HG02623 (cell line): ENCODE measurements around the gene TRIM72.
"Not testable (repeated sequence)": the region's sequence is repeated elsewhere in the genome, so short reads cannot be mapped to it uniquely, and the experiment has no call there.

Experiments
- ATAC-seq: cut with Tn5 transposase; IDR thresholded peaks from one replicate; pipeline ENCODE4 v1.9.1; 2021; ENCODE audit warnings: moderate library complexity; ENCODE audit not compliant: unreplicated experiment

TRIM72 gene

DNA sequence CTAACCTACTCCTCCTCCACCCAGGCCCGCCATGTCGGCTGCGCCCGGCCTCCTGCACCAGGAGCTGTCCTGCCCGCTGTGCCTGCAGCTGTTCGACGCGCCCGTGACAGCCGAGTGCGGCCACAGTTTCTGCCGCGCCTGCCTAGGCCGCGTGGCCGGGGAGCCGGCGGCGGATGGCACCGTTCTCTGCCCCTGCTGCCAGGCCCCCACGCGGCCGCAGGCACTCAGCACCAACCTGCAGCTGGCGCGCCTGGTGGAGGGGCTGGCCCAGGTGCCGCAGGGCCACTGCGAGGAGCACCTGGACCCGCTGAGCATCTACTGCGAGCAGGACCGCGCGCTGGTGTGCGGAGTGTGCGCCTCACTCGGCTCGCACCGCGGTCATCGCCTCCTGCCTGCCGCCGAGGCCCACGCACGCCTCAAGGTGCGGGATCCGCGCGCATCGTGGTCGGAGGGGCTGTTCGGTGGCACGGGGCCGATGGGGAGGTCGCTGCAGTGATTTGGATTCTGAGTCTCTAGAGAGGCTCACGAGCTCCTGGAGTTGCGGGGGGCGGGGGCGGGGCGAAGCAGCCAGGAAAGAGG lies 878 bp downstream of the TRIM72 start:
- no peak for ATAC-seq

DNA sequence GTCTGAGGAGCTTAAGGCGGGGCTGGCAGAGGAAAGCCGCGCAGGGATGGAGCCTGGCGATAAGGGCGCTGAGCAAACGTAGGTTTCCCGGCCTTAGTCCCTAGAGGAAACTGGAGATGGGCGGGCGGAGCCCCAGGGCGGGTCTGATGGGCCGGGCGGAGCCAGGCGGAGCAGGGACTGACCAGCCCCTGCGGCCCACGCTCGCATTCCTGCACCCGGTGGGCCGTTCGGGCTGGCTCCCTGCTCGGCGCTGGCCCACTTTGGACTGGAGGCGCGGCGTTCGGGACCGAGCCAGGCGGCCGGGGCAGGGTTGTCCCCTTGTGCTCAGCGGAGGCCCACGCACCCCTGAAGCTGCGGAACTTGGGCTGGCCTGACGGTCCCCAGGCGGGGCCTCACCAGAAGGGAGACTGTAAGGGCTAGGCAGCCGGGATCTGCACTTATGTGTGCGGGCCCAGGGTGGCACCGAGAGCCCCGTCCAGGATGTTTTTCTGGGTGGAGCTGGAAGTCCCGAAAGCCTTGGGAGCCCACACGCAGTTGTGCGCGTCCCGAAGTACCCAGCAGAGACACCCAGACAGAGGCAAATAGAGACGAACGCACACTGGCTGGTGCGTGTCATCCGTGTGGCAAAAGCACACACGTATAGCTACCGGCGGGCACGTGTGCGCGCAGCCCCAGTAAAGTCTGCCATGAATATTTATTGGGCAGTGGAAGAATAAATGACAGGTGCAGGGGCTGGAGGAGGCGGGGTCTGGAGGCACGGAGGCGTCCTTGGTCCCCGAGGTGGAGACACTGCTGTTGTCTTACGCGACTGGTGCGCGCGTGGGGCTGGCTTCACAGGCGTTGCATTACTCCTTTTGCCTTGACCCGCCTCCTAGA lies 1.6 kb downstream of the TRIM72 start:
- ATAC-seq = no peak

DNA sequence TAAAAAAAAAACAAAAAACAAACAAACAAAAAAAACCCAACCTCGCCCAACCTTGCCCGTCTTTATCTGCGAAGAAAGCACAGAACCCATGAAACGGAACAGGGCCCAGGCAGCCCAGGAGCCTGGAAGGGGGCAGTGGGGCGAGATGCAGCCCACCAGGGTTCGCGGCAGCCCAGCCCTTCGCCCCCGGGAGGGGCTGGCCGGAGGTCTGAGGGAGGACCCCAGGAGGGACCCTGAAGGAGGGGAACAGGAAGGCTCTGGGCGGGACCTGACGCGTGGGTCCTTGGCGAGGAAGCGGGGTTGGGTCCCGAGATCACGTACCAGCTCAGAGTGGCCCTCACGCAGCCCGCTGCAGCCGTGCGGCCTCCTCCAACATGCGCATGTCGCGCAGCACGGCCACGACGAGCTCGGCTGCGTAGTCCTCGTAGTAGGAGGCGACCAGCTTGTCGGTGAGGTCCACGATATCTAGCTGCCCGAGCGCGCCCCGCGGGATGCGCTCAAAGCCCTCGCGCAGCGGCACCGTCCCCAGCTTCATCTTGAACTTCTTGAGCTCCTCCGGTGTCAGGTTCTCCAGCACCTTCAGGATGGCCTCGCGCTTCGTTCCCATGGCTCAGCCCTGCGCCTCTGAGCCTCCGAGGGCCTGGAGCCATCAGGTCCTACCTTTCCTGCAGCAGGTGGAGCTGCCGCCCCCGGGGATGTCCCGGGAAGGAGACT lies 2.7 kb downstream of the TRIM72 start, which contains the start of gene PYDC1:
PYDC1 (minus strand) TSS at position 714 of the 714 bp plus-strand sequence; CDS start at position 607, 107 bp downstream.
- ATAC-seq = no peak

DNA sequence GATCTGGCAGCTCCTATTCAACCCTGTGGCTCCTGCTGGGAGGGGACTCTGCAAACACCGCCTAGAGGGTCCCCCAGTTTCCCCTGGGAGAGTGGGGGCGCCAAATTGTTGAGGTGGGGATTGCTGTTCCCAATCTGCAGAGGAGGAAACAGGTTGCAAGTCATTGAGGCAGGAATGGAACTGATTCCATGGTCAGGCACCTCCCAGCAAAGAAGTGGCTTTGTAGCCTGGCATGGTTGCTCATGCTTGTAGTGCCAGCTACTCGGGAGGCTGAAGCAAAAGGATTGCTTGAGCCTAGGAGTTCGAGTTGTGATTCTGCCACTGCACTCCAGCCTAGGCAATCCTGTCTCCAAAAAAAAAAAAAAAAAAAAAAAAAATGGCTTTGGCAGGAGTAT lies 3.2 kb downstream of the TRIM72 start:
- no peak for ATAC-seq

DNA sequence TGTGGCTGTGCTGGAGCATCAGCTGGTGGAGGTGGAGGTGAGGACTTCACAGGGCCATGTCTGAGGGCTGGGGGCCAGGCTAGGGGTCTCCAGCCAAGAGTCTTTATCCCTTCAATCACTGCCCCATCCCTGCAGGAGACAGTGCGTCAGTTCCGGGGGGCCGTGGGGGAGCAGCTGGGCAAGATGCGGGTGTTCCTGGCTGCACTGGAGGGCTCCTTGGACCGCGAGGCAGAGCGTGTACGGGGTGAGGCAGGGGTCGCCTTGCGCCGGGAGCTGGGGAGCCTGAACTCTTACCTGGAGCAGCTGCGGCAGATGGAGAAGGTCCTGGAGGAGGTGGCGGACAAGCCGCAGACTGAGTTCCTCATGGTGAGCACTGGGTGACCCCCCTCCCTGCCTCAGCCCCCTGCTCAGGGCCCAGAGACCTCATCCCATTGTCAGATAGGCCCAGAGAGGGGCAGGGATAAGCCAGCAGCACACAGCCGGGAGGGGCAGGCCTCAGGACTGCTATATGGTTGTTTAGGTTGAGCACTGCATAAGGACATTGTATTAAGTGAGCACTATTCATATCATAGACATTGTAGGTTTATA lies 5.3 kb downstream of the TRIM72 start:
- no peak for ATAC-seq

DNA sequence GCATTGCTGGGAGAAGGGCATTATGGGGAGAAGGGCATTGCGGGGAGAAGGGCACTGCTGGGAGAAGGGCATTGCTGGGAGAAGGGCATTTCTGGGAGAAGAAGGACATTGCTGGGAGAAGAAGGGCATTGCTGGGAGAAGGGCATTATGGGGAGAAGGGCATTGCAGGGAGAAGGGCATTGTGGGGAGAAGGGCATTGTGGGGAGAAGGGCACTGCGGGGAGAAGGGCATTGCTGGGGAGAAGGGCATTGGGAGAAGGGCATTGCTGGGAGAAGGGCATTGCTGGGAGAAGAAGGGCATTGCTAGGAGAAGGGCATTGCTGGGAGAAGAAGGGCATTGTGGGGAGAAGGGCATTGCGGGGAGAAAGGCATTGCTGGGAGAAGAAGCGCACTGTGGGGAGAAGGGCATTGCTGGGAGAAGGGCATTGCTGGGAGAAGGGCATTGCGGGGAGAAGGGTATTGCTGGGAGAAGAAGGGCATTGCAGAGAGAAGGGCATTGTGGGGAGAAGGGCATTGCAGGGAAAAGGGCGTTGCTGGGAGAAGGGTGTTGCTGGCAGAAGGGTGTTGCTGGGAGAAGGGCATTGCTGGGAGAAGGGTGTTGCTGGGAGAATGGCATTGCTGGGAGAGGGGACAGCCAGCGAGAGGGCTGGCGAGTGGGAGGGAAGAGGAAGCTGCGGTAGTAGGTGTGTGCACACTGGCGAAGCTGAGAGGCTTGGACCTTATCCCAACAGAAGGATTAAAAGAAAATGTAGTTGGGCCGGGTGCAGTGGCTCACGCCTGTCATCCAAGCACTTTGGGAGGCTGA lies 7.6 kb downstream of the TRIM72 start:
- ATAC-seq = no peak

DNA sequence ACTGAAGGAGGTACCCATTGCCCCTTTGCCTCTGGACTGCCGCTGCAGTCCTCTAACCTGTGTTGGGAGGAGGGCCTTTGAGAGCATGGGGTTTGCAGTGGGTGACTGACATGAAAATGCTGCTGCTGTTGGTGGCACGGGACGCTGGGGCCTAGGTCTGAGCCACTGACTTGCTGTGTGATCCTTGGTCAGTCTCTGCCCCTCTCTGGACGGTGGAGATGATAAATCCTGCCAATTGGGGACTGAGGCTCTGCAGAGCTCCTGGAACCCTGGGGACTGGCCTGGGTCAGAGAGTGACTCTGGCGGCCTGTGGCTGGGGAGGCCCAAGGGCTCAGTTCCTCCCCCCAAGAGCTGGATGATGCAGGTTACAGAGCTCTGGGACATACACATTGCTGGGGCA lies 9.1 kb downstream of the TRIM72 start:
- no peak for ATAC-seq

DNA sequence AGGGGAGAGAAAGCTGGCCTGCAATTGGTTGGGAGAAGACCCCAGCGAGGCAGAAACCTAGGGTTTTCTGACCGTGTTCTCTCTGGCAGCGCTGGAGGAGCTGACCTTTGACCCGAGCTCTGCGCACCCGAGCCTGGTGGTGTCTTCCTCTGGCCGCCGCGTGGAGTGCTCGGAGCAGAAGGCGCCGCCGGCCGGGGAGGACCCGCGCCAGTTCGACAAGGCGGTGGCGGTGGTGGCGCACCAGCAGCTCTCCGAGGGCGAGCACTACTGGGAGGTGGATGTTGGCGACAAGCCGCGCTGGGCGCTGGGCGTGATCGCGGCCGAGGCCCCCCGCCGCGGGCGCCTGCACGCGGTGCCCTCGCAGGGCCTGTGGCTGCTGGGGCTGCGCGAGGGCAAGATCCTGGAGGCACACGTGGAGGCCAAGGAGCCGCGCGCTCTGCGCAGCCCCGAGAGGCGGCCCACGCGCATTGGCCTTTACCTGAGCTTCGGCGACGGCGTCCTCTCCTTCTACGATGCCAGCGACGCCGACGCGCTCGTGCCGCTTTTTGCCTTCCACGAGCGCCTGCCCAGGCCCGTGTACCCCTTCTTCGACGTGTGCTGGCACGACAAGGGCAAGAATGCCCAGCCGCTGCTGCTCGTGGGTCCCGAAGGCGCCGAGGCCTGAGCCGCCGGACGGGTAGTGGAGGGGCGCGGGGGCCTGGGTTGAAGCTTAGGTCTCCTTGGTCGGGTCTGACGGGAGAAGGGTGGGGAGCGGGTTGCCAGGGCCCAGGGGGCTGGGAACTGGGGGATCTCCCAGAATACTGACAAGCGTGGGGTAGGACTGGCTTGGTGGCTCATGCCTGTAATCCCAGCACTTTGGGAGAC lies 10.4 kb downstream of the TRIM72 start:
- ATAC-seq = no peak

DNA sequence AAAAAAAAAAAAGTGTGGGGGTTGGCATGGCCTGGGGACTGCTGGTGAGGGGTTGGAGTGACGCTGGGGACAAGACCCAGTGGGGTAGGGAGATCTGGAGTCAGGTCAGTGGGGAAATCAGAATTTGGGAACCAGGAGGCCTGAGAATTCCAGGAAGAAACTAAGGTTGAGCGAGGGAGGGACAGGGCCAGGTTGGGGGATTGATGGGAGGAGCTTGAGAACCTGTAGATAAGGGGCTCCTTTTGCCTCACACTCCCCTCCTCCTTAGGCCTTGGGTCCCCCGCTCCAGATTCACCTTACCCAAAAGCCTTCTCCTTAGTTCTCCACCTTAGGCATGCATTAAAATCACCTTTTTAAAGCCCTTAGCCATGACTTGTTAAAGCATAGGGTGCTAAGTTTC lies 11.3 kb downstream of the TRIM72 start:
- no peak for ATAC-seq

DNA sequence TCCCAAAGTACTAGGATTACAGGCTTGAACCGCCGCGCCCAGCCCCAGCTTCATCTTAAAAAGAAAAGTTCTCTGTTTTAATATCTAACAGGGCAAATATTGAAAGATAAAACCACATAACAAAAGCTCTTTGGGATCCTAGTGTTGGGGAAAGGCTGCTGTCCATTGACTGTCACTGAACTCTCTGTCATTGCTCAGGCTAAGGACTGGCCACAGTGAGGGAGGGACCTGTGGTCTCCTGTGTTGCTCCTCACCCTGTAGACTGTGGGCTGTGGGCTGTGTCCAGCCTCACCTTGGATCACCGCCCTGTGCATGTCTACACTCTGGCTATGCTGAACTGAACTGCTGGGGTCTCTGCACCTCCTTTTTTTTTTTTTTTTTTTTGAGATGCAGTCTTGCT lies 14.3 kb downstream of the TRIM72 start:
- ATAC-seq = no peak

DNA sequence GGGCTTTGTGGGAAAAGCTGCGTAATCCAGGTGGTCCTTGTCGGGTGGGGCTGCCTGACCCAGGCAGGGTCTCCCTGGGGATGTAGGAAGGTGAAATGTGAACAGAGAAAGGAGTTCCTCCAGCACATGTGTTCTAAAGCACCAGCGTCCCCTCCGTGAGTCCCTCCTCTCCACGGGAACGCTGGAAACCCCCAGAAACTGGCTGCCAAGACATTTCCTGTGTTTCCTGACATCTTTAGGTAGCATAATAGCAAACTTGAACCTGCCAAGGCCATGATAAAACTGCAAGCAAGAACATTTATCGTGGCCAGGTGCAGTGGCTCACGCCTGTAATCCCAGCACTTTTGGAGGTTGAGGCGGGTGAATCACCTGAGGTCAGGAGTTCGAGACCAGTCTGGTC lies 15.6 kb downstream of the TRIM72 start:
- no peak for ATAC-seq

DNA sequence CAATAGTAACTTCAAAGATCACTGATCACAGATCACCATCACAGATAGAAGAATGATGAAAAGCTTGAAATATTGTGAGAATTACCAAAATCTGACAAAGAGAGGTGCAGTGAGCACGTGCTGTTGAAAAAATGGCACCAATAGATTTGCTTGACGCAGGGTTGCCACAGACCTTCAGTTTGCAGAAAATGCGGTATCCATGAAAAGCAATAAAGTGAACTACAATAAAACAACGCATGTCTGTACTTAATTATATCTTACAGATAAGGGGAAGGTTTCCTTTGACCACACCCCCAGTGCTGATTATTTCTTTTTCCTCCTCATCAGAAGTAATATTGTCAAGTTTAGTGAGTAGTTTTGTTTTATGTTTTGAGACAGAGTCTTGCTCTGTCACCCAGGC lies 24.1 kb downstream of the TRIM72 start:
- ATAC-seq = no peak

DNA sequence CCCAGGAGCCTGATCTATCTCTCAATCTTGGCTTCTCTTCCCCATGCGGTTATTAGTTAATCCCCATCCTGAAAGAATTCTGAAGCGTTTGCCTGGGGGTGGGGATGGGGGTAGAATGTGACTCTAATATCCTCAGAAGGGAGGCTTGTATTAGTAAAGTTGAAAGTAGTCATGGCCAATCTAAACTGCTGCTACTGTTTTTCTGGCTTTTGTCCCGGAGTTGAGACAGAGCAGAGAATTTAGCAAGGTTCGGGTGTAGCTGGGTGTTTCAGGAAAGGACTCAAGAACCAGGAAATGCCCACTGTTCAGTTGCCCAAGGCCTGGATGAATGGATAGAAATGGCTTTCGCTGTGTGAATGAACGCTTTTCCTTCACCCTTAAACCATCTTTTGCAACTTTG lies 28.3 kb downstream of the TRIM72 start:
- no peak for ATAC-seq

DNA sequence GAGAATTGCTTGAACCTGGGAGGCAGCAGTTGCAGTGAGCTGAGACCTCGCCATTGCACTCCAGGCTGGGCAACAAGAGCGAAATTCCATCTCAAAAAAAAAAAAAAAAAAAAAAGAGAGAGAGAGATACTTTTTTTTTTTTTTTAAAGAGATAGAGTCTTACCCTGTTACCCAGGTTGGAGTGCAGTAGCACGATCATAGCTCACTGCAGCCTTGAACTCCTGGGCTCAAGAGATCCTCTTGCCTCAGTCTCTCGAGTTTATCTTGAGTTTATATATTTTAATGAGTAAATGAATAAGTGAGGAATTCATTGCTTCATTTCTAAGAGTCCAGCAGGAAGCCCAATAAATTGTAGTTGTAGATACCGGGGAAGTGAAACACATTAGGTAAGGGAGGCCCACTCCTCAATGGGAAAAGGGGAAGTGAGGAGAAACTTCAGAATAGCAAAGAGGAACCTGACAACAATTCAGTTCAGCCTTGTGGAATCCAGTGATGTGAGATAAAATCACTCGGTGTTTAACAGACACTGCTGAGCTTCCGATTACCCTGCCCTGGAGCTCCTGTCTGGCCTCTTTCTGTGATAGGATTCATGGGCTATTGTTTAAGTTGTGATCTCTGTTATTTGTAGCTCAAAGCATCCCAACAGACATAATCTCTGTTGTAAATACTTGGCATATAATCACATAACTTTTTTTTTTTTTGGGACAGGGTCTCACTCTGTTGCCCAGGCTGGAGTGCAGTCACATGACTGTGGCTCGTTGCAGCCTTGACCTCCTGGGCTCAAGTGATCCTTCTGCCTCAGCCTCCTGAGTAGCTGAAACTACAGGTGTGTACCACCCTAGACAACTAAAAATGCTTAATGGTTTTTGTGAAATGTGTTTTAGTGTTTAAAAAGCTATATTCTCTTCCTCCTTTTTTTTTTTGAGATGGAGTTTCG lies 30.1 kb downstream of the TRIM72 start:
- no peak for ATAC-seq

DNA sequence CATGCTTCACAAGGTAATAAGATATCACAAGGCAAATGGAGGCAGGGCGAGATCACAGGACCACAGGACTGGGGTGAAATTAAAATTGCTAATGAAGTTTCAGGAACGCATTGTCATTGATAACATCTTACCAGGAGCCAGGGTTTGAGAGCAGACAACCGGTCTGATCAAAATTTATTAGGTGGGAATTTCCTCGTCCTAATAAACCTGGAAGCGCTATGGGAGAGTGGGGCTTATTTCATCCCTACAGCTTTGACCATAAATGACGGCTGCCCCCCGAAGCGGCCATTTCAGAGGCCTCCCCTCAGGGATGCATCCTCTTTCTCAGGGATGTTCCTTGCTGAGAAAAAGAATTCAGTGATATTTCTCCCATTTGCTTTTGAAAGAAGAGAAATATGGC lies 31.7 kb downstream of the TRIM72 start:
- not testable (repeated sequence) for ATAC-seq

DNA sequence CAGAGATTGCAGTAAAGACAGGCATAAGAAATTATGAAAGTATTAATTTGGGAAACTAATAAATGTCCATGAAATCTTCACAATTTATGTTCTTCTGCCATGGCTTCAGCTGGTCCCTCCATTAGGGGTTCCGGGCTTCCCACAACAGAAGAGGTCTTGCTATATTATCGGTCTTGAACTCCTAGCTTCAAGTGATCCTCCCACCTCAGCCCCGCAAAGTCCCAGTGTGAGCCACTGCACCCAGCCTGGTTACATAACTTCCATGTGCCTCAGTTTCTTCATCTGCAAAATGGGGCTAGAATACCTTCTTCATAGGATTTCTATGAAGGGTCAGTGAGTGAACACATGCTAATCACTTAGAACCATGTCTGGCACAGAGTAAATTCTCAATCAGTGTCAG lies 32.4 kb downstream of the TRIM72 start:
- no peak for ATAC-seq

DNA sequence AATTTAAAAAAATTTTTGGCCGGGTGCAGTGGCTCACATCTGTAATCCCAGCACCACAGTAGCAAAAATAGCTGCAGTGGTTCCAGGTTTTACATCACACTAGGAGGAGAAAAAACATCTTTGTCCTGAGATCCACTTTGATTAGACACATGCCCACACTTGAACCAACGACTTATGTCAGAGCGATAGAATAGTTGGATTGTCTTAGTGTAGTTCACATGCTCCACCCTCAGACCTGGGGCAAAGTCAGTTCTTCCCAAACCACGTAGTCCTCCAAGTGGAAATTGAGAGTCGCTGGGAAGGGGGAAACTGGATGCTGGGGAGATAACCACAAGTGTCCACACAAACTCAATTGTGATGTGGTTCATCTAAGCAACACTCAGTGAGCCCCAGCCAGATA lies 34.4 kb downstream of the TRIM72 start:
- ATAC-seq = no peak

DNA sequence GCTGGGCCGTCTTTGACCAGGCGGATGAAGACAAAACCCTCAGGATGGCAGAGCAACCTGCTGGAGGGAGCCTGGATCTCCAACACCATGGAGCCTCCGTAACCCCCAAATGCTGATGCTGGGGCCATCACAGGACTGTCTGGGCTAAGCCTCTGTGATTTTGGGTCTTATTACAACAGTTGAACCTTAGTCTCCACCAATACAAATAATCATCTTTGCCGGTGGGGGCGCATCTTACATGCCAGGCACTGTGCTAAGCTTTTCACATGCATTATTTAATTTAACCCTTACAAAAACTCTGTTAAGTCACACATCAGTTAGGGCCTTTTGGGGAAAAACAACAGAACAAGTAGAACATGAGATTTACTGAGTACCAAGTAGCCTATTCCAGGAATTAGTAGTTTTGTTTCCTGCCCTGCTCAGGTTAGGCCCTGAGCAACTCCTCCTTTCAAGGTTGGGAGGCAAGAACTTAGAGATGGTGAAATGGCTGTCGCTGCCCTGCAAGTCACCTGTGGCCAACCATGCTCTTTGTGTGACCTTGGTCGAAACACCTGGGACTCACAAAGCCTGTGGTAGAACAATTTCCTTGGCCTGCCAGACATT lies 37.0 kb downstream of the TRIM72 start:
- no peak for ATAC-seq
